ENCODE measurements around the gene PRKAB1. TPM values are rescaled to one million over a fixed set of nuclear protein-coding genes. Genes with fewer than 3 reads are reported as not detected.

The PRKAB1 gene
- total and polyA plus RNA-seq, 2 experiments from 2014 or later = 16.3 to 31.0 TPM

DNA sequence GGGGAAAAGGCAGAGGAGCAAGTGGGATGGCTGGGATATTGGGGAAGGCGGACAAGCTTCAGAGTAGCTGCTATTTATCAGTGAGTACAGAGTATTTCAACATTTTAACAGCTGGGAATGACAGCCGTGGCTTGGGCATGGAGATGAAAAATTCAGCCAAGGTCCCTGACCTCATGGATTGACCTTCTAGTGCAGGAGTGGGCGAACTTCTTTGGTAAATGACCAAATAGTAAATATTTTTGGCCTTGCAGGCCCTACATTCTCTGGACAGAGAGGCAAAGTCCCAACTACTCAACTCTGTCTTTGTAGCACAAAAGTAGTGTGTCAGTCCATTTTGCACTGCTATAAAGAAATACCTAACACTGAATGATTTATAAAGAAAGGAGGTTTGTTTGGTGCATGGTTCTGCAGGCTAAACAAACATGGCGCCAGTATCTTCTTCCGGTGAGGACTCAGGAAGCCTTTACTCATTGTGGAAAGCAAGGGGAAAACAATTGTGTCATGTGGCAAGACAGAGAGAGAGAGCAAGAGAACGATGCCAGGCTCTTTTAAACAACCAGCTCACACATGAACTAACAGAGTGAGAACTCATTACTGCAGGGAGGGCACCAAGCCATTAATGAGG lies 40.8 kb upstream of the PRKAB1 start:
- ATAC-seq = no peak
- DNase-seq (ENCODE audit: low spot score) = no peak
- H2AFZ ChIP-seq = no peak overlapping the region
- TF ChIP-seq POLR2AphosphoS5 (IDR thresholded peaks at IDR 0.05; ENCODE audit: low read depth) (no peak), NANOG (IDR thresholded peaks at IDR 0.05; ENCODE audit: borderline replicate concordance) (no peak), EZH2 (IDR thresholded peaks at IDR 0.05; ENCODE audit: low read depth, unreplicated experiment) (no peak), ZNF114 (CRISPR knock-in tag; IDR thresholded peaks at IDR 0.05) (no peak), JUNB (IDR thresholded peaks at IDR 0.05; ENCODE audit: unreplicated experiment) (no peak), EZH2phosphoT487 (IDR thresholded peaks at IDR 0.05; ENCODE audit: unreplicated experiment) (no peak), CREB1 (CRISPR knock-in tag; IDR thresholded peaks at IDR 0.05; ENCODE audit: low read depth) (no peak), STAT1 (IDR thresholded peaks at IDR 0.05; ENCODE audit: unreplicated experiment) (no peak), ZNF331 (CRISPR knock-in tag; IDR thresholded peaks at IDR 0.05; ENCODE audit: low read depth) (no peak), ETS1 (IDR thresholded peaks at IDR 0.05) (no peak)
- TF ChIP-seq, protein P1, sequence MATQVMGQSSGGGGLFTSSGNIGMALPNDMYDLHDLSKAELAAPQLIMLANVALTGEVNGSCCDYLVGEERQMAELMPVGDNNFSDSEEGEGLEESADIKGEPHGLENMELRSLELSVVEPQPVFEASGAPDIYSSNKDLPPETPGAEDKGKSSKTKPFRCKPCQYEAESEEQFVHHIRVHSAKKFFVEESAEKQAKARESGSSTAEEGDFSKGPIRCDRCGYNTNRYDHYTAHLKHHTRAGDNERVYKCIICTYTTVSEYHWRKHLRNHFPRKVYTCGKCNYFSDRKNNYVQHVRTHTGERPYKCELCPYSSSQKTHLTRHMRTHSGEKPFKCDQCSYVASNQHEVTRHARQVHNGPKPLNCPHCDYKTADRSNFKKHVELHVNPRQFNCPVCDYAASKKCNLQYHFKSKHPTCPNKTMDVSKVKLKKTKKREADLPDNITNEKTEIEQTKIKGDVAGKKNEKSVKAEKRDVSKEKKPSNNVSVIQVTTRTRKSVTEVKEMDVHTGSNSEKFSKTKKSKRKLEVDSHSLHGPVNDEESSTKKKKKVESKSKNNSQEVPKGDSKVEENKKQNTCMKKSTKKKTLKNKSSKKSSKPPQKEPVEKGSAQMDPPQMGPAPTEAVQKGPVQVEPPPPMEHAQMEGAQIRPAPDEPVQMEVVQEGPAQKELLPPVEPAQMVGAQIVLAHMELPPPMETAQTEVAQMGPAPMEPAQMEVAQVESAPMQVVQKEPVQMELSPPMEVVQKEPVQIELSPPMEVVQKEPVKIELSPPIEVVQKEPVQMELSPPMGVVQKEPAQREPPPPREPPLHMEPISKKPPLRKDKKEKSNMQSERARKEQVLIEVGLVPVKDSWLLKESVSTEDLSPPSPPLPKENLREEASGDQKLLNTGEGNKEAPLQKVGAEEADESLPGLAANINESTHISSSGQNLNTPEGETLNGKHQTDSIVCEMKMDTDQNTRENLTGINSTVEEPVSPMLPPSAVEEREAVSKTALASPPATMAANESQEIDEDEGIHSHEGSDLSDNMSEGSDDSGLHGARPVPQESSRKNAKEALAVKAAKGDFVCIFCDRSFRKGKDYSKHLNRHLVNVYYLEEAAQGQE (IDR thresholded peaks at IDR 0.05; ENCODE audit: unreplicated experiment) = no peak
- TF ChIP-seq, protein P2, sequence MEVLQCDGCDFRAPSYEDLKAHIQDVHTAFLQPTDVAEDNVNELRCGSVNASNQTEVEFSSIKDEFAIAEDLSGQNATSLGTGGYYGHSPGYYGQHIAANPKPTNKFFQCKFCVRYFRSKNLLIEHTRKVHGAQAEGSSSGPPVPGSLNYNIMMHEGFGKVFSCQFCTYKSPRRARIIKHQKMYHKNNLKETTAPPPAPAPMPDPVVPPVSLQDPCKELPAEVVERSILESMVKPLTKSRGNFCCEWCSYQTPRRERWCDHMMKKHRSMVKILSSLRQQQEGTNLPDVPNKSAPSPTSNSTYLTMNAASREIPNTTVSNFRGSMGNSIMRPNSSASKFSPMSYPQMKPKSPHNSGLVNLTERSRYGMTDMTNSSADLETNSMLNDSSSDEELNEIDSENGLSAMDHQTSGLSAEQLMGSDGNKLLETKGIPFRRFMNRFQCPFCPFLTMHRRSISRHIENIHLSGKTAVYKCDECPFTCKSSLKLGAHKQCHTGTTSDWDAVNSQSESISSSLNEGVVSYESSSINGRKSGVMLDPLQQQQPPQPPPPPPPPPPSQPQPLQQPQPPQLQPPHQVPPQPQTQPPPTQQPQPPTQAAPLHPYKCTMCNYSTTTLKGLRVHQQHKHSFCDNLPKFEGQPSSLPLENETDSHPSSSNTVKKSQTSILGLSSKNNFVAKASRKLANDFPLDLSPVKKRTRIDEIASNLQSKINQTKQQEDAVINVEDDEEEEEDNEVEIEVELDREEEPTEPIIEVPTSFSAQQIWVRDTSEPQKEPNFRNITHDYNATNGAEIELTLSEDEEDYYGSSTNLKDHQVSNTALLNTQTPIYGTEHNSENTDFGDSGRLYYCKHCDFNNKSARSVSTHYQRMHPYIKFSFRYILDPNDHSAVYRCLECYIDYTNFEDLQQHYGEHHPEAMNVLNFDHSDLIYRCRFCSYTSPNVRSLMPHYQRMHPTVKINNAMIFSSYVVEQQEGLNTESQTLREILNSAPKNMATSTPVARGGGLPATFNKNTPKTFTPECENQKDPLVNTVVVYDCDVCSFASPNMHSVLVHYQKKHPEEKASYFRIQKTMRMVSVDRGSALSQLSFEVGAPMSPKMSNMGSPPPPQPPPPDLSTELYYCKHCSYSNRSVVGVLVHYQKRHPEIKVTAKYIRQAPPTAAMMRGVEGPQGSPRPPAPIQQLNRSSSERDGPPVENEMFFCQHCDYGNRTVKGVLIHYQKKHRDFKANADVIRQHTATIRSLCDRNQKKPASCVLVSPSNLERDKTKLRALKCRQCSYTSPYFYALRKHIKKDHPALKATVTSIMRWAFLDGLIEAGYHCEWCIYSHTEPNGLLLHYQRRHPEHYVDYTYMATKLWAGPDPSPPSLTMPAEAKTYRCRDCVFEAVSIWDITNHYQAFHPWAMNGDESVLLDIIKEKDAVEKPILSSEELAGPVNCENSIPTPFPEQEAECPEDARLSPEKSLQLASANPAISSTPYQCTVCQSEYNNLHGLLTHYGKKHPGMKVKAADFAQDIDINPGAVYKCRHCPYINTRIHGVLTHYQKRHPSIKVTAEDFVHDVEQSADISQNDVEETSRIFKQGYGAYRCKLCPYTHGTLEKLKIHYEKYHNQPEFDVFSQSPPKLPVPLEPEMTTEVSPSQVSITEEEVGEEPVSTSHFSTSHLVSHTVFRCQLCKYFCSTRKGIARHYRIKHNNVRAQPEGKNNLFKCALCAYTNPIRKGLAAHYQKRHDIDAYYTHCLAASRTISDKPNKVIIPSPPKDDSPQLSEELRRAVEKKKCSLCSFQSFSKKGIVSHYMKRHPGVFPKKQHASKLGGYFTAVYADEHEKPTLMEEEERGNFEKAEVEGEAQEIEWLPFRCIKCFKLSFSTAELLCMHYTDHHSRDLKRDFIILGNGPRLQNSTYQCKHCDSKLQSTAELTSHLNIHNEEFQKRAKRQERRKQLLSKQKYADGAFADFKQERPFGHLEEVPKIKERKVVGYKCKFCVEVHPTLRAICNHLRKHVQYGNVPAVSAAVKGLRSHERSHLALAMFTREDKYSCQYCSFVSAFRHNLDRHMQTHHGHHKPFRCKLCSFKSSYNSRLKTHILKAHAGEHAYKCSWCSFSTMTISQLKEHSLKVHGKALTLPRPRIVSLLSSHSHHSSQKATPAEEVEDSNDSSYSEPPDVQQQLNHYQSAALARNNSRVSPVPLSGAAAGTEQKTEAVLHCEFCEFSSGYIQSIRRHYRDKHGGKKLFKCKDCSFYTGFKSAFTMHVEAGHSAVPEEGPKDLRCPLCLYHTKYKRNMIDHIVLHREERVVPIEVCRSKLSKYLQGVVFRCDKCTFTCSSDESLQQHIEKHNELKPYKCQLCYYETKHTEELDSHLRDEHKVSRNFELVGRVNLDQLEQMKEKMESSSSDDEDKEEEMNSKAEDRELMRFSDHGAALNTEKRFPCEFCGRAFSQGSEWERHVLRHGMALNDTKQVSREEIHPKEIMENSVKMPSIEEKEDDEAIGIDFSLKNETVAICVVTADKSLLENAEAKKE (CRISPR knock-in tag; IDR thresholded peaks at IDR 0.05) = no peak
- TF ChIP-seq, protein P3, sequence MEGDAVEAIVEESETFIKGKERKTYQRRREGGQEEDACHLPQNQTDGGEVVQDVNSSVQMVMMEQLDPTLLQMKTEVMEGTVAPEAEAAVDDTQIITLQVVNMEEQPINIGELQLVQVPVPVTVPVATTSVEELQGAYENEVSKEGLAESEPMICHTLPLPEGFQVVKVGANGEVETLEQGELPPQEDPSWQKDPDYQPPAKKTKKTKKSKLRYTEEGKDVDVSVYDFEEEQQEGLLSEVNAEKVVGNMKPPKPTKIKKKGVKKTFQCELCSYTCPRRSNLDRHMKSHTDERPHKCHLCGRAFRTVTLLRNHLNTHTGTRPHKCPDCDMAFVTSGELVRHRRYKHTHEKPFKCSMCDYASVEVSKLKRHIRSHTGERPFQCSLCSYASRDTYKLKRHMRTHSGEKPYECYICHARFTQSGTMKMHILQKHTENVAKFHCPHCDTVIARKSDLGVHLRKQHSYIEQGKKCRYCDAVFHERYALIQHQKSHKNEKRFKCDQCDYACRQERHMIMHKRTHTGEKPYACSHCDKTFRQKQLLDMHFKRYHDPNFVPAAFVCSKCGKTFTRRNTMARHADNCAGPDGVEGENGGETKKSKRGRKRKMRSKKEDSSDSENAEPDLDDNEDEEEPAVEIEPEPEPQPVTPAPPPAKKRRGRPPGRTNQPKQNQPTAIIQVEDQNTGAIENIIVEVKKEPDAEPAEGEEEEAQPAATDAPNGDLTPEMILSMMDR (conservative IDR thresholded peaks at IDR 0.05; ENCODE audit: low read depth in 2 of 2) = no peak
- no peaks in the 10 kb centered on the region for H3K4me1 ChIP-seq (ENCODE audit: insufficient read depth)
- Mint-ChIP-seq H3K4me3 (no peak overlapping the region), H3K9me3 (no peaks in the 10 kb centered on the region), H3K27me3 (ENCODE audit: insufficient read depth, low read depth, poor library complexity) (peaks cover 3% of the 10 kb centered on the region), H3K36me3 (ENCODE audit: low read depth) (no peaks in the 10 kb centered on the region), H3K27ac (no peak overlapping the region), H3K4me1 (no peaks in the 10 kb centered on the region)
- H3F3A ChIP-seq (replicated peaks; ENCODE audit: low read depth) = no peaks in the 10 kb centered on the region
- no peaks in the 10 kb centered on the region for H3K79me2 ChIP-seq (replicated peaks; ENCODE audit: insufficient read depth)
- H3K4me3 ChIP-seq = no peak overlapping the region
- no peaks in the 10 kb centered on the region for H3K36me3 ChIP-seq (ENCODE audit: insufficient read depth)
- H4K20me1 ChIP-seq (replicated peaks; ENCODE audit: insufficient read depth) = no peaks in the 10 kb centered on the region
- no peak overlapping the region for H3K27ac ChIP-seq (ENCODE audit: low read depth)
- no peaks in the 10 kb centered on the region for H3K9me2 ChIP-seq (ENCODE audit: insufficient read depth)
- H3K4me2 ChIP-seq = no peak overlapping the region
- H3K27me3 ChIP-seq (ENCODE audit: insufficient read depth) = no peaks in the 10 kb centered on the region

Measured in GM23338 (cell line).